PC-9 (cell line): ENCODE data around the gene LHX8. TPM values are rescaled to one million over a fixed set of nuclear protein-coding genes. Genes with fewer than 3 reads are reported as not detected.

Experiments
- BruUV-seq: library from RNA; stranded (reverse); fragments of 400-500 nt; replicated peaks from 2 replicates; lab custom pipeline; 2021; lab: Mats Ljungman, UMichigan
- CTCF ChIA-PET: fragments of 300-600 bp; sonication (Branson Sonifier 250); formaldehyde crosslinking; loops from one replicate; lab custom pipeline; 2022; ENCODE audit warnings: antibody characterized with exemption; lab: Charles Lee
- POLR2A ChIA-PET: fragments of 300-600 bp; sonication (Branson Sonifier 250); formaldehyde crosslinking; loops from one replicate; lab custom pipeline; 2022; ENCODE audit warnings: antibody characterized with exemption; ENCODE audit not compliant: unreplicated experiment; lab: Charles Lee
- DNase-seq, 2 experiments: peaks; one replicate each; pipeline versions ENCODE4 v3.0.0 to v3.0.0-alpha.2; 2015 to 2022; ENCODE audit warnings: mixed read lengths in 1 of 2
- H2AFZ ChIP-seq: fragments of 200-600 bp; sonication (generic); 2 replicates; pipeline ENCODE4 v1.8.1; 2017; ENCODE audit warnings: antibody characterized with exemption
- H3F3A ChIP-seq: fragments of 200-600 bp; sonication (generic); 2 replicates; pipeline ENCODE4 v1.8.1; 2017; ENCODE audit warnings: antibody characterized with exemption, mild to moderate bottlenecking, low read depth; ENCODE audit not compliant: insufficient read depth
- H3K27ac ChIP-seq: fragments of 200-600 bp; sonication (generic); 2 replicates; pipeline ENCODE4 v1.6.1; 2016; ENCODE audit warnings: mixed run types
- H3K27me3 ChIP-seq: fragments of 200-600 bp; sonication (generic); 2 replicates; pipeline ENCODE4 v1.6.1; 2016; ENCODE audit warnings: low read depth, mixed run types; ENCODE audit not compliant: insufficient read depth
- H3K36me3 ChIP-seq: fragments of 200-600 bp; sonication (generic); 2 replicates; pipeline ENCODE4 v1.6.1; 2016; ENCODE audit warnings: low read depth, mixed run types
- H3K4me1 ChIP-seq: fragments of 200-600 bp; sonication (generic); replicated peaks from 2 replicates; pipeline ENCODE4 v1.6.1; 2016; ENCODE audit warnings: mixed run types; ENCODE audit not compliant: insufficient read depth
- H3K4me2 ChIP-seq: fragments of 200-600 bp; sonication (generic); 2 replicates; pipeline ENCODE4 v1.6.1; 2017; ENCODE audit warnings: mixed run types
- H3K4me3 ChIP-seq: fragments of 200-600 bp; sonication (generic); 2 replicates; pipeline ENCODE4 v1.6.1; 2016; ENCODE audit warnings: mixed run types
- H3K79me2 ChIP-seq: fragments of 200-600 bp; sonication (generic); 2 replicates; pipeline ENCODE4 v1.6.1; 2017; ENCODE audit warnings: low read depth, mixed run types
- H3K9me2 ChIP-seq: fragments of 200-600 bp; sonication (generic); 2 replicates; pipeline ENCODE4 v1.8.1; 2017; ENCODE audit warnings: mild to moderate bottlenecking; ENCODE audit not compliant: insufficient read depth
- H3K9me3 ChIP-seq: fragments of 200-600 bp; sonication (generic); 2 replicates; pipeline ENCODE4 v1.8.1; 2016; ENCODE audit warnings: low read depth; ENCODE audit not compliant: insufficient read depth
- H4K20me1 ChIP-seq: fragments of 200-600 bp; sonication (generic); 2 replicates; pipeline ENCODE4 v1.8.1; 2017; ENCODE audit not compliant: insufficient read depth
- EZH2 ChIP-seq: fragments of 200-600 bp; sonication (generic); IDR thresholded peaks from 2 replicates; pipeline ENCODE4 v1.8.0; 2017; ENCODE audit warnings: antibody characterized with exemption, low read depth
- intact Hi-C: fragments of 100-400 bp; cut with micrococcal nuclease; formaldehyde crosslinking; loops from one replicate; pipeline ENCODE4 v1.10.0; 2022; ENCODE audit not compliant: unreplicated experiment
- total RNA-seq: library from RNA; stranded (reverse); gene quantifications from 2 replicates; pipeline ENCODE4 v1.2.3, GENCODE V29; 2021
- TF ChIP-seq, protein P1 (sequence below): fragments of 200-600 bp; sonication (generic); conservative IDR thresholded peaks from 2 replicates; pipeline ENCODE4 v1.6.1; 2017; ENCODE audit warnings: mixed run types, antibody characterized with exemption, mild to moderate bottlenecking, moderate library complexity

LHX8 gene
- total RNA-seq, 1 experiment from 2014 or later, result not detected

DNA sequence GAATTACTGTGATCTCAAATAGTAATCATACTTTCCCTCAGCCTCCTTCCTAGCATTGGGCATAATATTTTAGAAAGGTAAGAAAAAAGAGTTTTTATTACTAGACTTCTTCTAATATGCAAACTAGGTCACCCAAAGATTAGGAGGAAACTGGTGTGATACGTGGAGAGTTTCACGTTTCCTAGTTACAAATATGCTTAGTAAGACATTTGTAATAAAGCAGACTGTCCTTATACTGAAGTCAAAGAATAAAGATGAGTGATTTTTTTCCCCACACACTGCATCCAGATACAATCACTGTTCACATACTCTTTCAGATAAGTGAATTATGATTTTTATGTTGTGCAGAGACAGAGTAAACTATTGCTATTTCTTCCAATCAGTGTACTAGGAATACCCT lies 17.9 kb downstream of the LHX8 start:
- Histone ChIP-seq H3F3A (no peaks in the 10 kb centered on the region), H3K36me3 (no peaks in the 10 kb centered on the region), H3K27me3 (no peaks in the 10 kb centered on the region), H3K27ac (no peak overlapping the region), H3K4me1 (no peaks in the 10 kb centered on the region), H2AFZ (no peak overlapping the region), H3K9me2 (no peaks in the 10 kb centered on the region), H4K20me1 (no peaks in the 10 kb centered on the region), H3K4me2 (no peak overlapping the region), H3K9me3 (no peaks in the 10 kb centered on the region), H3K79me2 (no peaks in the 10 kb centered on the region), H3K4me3 (no peak overlapping the region)
- TF ChIP-seq, protein P1, sequence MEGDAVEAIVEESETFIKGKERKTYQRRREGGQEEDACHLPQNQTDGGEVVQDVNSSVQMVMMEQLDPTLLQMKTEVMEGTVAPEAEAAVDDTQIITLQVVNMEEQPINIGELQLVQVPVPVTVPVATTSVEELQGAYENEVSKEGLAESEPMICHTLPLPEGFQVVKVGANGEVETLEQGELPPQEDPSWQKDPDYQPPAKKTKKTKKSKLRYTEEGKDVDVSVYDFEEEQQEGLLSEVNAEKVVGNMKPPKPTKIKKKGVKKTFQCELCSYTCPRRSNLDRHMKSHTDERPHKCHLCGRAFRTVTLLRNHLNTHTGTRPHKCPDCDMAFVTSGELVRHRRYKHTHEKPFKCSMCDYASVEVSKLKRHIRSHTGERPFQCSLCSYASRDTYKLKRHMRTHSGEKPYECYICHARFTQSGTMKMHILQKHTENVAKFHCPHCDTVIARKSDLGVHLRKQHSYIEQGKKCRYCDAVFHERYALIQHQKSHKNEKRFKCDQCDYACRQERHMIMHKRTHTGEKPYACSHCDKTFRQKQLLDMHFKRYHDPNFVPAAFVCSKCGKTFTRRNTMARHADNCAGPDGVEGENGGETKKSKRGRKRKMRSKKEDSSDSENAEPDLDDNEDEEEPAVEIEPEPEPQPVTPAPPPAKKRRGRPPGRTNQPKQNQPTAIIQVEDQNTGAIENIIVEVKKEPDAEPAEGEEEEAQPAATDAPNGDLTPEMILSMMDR, result no peak
- no peak for TF ChIP-seq EZH2
- no TSS peak for BruUV-seq
- CTCF ChIA-PET, result no interaction called here
- intact Hi-C loops, result no loop called here
- no peak for DNase-seq
- POLR2A ChIA-PET, result no interaction called here

DNA sequence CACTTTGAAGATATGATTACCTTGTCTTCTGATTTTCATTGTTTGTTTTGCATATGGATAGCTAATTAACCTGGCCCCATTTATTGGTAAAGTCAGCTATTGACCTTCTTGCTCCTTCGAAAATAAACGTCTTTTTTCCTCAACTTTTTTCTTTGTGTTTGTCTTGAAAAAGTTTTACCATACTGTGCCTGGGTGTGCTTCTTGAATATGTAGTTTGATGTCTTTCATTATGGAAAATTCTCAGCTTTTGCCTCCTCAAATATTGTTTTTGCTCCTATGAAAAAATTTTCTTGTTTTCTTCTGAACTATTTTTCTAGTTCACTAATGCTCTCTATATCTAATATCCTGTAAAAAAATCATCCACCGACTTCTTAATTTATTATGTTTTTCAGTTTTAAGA lies 25.0 kb downstream of the LHX8 start:
- Histone ChIP-seq H3K36me3 (no peaks in the 10 kb centered on the region), H3K27me3 (no peaks in the 10 kb centered on the region), H3K9me3 (no peaks in the 10 kb centered on the region), H3K79me2 (no peaks in the 10 kb centered on the region), H3F3A (no peaks in the 10 kb centered on the region), H3K4me3 (no peak overlapping the region), H3K27ac (no peak overlapping the region), H3K4me1 (no peaks in the 10 kb centered on the region), H3K9me2 (no peaks in the 10 kb centered on the region), H3K4me2 (no peak overlapping the region), H2AFZ (no peak overlapping the region), H4K20me1 (no peaks in the 10 kb centered on the region)
- DNase-seq, result no peak
- CTCF ChIA-PET, result no interaction called here
- BruUV-seq, result no TSS peak
- TF ChIP-seq EZH2, result no peak
- TF ChIP-seq, protein P1, result no peak
- intact Hi-C loops, result no loop called here
- POLR2A ChIA-PET, result no interaction called here

DNA sequence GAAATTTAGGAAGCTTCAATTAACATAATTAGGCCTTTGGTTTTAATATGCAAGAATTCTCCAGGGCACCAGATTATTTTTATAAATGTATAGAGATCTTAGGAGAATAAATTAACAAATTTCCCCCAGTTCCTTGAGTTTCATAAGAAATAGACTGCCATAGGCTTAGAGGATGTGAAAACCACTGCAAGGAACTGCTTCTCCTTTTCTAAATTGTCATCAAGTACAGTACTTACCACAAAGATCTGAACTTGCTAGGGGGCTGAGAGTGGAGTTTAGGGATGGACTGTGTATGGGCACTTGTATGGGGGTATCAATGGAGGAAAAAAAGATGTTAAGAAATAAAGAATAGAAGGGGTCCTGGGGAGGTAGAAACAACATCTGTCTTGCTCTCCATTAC lies 31.1 kb downstream of the LHX8 start:
- Histone ChIP-seq H3K9me3 (no peaks in the 10 kb centered on the region), H2AFZ (no peak overlapping the region), H3K9me2 (no peaks in the 10 kb centered on the region), H3F3A (no peaks in the 10 kb centered on the region), H4K20me1 (no peaks in the 10 kb centered on the region), H3K36me3 (no peaks in the 10 kb centered on the region), H3K4me2 (no peak overlapping the region), H3K27ac (no peak overlapping the region), H3K4me1 (no peaks in the 10 kb centered on the region), H3K4me3 (no peak overlapping the region), H3K27me3 (no peaks in the 10 kb centered on the region), H3K79me2 (no peaks in the 10 kb centered on the region)
- TF ChIP-seq EZH2, result no peak
- TF ChIP-seq, protein P1, result no peak
- ChIA-PET POLR2A (no interaction called here), CTCF (no interaction called here)
- intact Hi-C loops, result no loop called here
- no peak for DNase-seq
- BruUV-seq, result no TSS peak
